Endometrial microvascular endothelial cells (primary cell): ENCODE results near the gene KLF11. TPM values are rescaled to one million over a fixed set of nuclear protein-coding genes. Genes with fewer than 3 reads are reported as not detected.

Source experiments
- in situ Hi-C: cut with HindIII; loops from 2 replicates; pipeline ENCODE4 v1.10.0; 2017; ENCODE audit warnings: low sequenced_read_pairs, low pct_unique_long_range_greater_than_20kb; ENCODE audit errors: inconsistent ontology term
- total RNA-seq: library from RNA; depleted of rRNA; stranded (reverse); fragments of >200 nt; gene quantifications from one replicate; pipeline ENCODE4 v1.2.3, GENCODE V29; 2015; ENCODE audit errors: inconsistent ontology term

KLF11 gene
- total RNA-seq: 4.3 TPM

DNA sequence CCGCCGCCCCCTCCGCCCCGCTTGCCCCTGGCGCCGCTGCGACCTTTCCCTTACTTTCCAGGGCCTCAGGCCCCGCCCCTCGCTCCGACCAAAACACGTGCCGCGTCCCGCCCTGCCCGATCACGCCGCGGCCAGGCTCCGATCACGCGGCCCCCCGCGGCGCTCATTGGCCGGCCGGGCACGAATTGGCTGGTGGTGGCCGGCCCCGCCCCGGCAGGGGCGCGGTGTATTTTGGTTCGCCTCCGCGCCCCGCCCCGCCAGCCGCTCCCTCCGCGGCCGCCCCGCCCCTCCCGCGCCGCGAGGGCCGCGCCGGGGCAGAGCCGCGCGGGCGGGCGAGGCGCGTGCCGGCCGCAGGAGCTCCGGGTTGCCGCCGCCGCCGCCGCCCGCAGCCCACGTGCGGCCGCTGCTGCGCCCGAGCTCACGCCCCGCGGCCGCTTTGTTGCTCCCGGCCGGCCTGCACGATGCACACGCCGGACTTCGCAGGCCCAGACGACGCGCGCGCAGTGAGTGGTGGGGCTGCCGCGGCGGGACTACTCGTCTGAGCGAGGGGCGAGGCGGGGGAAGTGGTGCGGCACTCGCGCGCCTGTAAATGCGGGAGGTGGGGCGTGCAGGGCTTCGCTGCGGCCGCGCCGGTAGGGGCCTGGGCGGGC, at the start of gene KLF11:
Gene KLF11 (plus strand): TSS at position 295 of the 650 bp plus-strand sequence. CDS start 167 bp downstream, at position 462.
- in situ Hi-C loops: loop anchor here (25.0 kb wide), 1 partner anchor 231 kb away; no protein-coding TSS in a partner anchor

DNA sequence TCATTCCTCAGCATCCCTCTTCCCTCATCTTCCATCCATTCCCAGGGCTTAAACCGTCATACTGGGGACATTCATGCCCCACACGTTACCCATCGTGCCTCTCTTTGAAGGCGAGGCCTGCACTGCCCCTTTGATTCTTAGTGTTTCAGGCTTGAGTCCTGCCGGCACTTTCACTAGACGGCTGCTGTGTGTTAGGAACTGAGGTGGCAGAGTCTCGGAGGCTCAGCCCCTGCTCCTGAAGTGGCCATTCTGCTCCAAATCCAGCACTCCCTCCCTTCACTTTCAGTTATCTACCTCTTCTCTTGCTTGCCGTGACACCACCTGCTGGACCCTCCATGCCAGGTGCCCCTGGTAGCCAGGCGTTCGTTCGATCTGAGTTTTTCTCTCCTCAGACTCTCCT, 48.9 kb upstream of the KLF11 start:
- in situ Hi-C loops: no loop called here

DNA sequence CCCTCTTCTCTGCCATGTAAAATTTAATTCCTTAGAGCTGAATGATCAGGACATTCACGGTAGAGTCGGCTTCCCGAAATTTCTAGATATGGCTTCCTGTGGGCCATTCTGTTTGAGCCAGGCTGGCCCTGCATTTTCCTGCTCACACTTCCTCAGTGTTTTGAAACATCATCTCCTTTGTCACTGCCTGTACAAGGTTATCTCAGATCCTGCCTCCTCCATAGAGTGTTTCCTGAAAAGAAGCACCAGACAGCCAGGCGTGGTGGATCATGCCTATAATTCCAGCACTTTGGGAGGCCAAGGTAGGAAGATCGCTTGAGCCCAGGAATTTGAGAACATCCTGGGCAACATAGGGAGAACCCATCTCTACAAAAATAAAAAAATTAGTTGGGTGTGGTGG, 48.3 kb upstream of the KLF11 start:
- in situ Hi-C loops: no loop called here

DNA sequence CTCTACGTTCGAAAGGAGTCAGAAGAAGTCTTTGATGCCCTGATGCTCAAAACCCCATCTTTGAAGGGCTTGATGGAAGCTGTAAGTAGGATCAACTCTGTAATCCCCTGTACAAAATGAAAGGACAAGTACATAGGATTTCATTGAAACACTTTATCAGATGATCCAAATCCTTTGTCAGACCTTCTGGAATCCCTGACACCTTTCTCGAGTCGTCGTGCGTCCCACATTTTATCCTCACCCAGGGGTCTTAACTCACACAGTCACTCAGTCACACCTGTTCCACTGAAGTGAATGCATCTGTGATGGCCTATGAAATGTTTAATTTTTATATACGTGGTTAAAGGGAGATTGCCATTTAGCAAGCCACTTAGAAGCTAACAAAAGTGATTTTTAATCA, 47.0 kb upstream of the KLF11 start:
- in situ Hi-C loops: no loop called here

DNA sequence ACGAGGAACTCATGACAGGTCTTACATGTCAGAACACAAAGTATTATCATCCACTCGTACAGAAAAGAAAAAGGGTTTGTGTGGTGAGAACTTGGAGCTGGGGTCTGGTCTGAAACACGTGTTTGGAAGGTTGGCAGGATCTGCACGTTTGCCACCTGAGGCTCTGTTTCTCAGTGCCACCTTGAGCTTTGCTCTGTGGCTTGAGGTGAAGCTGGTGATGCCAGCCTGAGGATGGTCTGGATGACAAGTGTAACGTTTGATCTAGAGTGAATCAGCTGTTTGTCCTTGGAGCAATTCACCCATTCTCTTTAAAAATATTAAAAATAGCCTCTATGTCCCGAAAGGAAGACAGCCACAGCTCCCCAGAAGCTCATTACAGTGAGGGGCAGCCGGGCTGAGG, 45.4 kb upstream of the KLF11 start:
- in situ Hi-C loops: no loop called here

DNA sequence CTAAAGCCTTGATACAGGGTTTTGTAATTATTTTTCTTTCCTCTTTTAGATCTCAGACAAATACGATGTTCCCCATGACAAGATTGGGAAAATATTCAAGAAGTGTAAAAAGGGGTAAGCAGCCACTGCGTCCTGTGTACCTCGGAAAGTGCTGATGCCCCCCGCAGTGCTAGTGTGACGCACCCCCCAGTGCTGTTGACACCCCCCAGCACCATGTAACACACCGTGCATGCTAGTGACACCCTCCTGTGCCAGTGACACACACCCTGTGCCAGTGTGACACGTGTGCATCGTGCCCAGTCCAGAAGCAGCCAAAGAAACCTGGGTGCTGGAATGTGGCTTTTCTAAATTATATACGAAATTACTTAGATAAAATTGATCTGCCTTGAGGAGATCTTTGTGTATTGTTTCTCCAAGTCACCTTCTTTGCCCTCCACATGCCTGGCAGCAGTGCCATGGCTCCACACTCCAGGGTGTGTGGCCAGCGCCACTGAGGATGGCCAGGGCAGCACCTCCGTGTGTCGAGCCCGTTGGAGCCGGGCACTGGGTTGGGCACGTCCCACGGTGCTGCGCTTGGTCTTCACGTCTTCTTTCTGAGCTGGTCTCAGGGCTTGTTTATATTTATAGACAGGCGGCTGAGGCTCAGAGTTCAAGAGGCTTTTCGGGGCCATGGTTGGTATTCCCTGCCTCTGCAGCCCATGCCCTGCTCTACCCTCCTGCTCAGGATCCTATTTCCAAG, 44.3 kb upstream of the KLF11 start:
- in situ Hi-C loops: no loop called here

DNA sequence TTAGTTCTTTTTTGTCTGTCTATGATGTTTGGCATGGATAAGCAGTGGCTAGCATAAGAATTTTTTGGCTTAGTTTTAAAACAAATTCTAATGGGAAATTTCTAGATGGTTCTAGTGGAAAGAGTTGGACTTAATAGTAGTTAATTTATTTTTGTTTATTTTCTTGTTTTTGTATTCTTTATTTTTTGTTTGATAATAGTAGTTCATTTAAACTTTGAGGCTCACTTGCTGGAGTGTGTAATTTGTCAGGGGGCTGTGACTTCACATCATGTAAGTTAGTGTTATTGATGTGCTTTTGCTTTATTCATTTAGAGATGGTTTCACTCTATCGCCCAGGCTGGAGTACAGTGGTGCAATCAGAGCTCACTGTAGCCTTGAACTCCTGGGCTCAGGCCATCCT, 43.7 kb upstream of the KLF11 start:
- in situ Hi-C loops: no loop called here

DNA sequence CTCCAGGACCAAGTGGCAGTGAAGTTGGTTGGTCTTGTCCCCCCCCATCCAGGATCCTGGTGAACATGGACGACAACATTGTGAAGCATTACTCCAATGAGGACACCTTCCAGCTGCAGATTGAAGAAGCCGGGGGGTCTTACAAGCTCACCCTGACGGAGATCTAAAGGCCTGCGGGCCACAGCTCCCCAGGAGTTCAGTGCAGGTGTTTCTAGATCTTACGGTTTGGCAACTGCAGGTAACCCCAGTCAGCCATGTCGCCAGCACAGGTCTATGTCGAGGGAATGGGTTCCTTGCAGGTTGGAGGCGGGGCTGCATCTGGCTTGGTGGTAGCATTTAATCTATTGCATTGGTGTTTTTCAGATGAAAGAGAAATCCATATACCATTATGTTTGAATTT, 42.8 kb upstream of the KLF11 start:
- in situ Hi-C loops: no loop called here

DNA sequence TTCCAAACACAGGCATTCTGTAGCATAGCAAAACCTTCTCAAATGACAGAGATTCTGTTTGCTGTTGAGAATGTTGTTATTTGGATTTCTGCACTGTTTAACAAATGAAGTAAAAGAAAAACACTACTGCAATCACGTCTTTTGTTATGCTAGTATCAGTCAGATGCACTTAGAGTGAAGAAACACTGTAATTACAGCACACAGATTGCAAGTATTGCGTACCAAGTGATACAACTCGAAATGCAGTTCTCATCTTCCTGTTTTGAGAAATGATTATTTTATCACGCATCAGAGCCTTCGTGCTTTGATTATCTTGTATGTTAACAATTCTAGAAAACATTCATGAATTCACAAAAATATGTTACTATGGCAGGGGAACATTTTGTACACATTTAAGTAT, 41.8 kb upstream of the KLF11 start:
- in situ Hi-C loops: no loop called here

DNA sequence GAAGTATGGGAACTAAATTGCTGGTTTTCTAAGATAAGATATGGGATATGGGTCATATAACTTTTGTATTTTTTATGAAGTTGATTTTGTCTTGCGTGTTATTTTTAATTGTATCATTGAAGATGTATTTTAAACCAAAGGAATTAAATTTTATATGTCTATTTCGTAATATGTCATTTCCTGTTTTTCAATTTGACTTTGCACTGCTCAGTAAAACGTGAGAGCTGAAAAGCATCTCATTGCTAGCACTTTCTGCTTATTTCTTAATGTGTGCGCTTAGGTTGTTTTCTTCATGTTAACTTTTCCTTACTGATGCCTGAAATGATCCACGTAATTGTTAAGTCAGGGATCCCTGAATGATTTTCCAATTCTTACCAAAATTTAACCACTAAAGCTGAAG, 41.2 kb upstream of the KLF11 start:
- in situ Hi-C loops: no loop called here

DNA sequence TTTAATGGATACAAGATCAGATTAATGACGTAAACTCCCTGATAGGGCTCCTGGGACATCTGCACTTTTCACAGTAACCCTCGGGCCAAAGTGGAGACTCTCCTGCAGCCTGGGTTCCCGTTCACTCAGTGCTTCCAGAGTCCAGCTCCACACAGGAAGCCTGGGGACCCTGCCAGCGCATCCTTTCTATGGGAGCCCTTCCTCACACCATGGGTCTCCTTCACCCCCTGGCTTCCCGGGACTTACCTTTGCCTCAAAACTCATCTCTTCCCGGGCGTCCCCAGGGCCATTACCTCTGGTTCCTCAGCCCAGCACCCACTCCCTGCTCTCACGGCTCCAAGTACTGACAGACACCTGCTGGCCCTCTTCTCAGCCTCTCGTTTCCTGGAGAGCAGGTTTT, 40.7 kb upstream of the KLF11 start:
- in situ Hi-C loops: no loop called here

DNA sequence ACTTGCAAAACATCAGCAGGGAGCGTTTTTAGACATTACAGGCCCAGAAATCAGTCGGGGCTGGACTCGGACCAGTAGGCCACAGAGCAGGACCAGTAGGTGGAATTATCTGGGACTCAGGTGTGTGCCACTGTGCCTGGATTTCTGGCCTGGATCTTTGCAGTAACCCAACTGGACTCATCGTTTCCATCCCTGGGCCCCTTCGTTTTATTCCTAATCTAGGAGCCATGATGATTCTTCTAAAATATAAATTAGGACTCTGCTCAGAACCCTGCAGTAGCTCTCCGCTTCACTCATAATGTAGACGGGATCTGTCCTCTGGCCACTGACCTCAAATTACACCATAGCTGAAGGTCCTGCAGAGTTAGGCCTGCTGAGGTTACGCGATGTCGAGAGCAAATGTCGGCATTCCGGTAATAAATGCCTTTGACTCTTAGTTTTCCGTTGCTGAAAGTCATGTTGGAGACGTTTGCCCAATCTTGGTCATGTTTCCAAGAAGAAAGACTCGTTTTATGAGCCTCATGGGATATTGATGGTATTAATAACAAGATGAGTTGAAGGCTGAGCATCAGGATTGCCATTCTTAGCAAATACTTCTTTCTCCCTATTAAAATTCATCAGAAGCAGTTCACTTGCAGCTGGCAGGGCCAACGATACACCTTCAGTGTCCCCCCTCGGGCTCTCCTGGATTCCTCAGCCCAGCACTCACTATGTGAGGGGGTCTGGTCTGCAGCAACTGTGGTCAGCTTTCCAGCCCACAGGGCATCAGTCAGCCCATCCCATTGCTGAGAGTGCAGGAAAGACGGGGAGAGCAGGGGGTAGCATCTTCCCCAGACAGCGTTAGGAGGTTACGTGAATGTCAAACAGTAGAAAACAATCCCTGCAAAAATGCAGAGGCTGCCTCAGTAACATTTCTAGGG, 39.9 kb upstream of the KLF11 start:
- in situ Hi-C loops: no loop called here

DNA sequence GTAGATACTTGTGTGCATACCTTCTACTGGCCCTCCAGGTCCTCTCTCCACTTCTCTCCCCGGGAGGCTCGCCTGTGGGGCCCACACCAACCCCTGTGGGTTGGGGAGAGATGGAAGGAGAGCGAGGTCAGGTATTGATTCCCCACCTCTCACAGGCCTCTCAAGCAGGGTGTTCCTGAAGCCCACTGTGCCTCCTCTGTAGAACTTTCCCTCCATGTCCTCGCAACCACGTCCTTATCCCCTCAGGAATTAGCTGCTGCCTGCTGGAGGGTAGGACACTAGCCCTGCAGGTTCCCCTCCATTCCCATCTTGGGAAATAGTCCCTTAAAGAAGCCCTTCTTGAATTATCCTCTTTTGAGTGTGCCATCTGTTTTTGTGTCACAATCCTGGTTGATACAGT, 38.9 kb upstream of the KLF11 start:
- in situ Hi-C loops: no loop called here

DNA sequence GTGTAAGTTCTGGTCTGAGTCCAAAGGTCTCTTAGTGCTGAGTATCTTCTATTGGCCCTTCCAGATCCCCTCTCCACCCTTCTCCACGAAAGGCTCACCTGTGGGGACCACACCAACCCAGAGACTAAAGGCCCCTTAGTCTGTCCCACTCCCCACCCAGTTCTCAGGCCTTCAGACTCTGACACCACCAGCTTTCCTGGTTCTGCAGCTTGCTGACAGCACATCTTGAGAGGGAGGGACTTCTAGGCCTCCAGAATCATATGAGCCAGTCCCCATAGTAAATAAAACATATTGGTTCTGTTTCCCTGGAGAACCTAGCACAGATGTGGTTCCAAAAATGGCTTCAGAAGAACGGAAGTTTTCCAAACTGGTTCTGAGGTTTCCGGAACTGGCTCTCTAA, 38.5 kb upstream of the KLF11 start:
- in situ Hi-C loops: no loop called here

DNA sequence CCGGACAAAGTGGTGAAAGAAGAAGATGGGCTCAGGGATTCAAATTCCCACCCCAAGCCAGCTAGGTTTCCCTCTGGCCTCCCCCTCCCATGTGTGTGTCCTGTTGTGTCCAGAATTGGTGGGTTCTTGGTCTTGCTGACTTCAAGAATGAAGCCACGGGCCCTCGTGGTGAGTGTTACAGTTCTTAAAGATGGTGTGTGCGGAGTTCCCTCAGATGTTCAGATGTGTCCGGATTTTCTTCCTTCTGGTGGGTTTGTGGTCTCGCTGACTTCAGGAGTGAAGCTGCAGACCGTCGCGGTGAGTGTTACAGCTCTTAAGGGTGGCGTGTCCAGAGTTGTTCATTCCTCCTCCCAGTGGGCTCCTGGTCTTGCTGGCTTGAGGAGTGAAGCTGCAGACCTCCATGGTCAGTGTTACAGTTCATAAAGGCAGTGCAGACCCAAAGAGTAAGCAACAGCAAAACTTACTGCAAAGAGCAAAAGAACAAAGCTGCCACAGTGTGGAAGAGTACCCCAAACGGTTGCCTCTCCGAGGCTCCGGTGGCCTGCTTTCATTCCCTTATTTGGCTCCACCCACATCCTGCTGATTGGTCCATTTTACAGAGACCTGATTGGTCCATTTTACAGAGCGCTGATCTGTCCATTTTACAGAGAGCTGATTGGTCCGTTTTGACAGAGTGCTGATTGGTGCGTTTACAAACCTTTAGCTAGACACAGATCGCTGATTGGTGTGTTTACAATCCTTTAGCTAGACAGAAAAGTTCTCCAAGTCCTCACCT, 37.7 kb upstream of the KLF11 start:
- in situ Hi-C loops: no loop called here

DNA sequence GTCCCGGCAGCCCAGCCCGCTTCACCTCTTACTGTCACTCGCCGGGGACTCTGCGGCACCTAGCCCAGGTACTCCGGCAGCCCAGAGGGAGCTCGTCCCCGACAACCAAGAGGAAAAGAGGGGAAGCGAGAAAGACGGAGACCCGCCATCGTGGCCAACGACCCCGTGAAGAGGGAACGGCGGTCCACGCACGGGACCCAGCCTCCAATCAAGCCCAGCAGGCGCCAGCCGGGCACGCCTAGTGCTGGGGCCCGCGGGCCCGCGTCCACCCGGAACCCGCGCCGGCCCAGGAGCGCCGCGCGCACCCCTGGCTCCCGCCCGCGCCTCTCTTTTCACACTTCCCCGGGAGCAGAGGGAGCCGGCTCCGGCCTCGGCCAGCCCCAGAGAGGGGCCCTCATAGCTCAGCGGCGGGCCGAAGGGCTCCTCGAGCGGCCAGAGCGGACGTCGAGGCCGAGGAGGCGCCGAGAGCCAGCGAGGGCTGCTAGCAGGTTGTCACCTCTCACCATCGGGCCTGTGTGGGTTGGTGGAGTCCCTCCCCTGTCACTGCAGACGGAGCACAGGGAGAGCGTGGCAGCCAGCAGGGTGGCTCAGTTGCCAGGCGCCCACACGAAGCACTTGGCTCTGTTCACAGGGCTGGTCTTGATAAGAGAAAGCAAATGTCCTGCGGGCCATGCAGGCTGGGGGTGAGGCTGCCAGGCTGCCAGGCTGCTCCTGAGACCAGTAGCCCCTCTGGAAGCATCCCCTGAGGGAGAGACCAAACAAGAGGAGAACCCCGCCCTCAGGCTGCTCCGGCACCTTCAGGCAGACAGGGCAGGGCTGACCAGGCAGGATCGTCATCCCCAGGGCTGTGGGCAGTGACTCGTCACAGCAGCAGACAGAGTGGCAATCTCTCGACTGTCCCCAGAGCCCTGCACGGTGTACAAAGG, 36.9 kb upstream of the KLF11 start:
- in situ Hi-C loops: no loop called here

DNA sequence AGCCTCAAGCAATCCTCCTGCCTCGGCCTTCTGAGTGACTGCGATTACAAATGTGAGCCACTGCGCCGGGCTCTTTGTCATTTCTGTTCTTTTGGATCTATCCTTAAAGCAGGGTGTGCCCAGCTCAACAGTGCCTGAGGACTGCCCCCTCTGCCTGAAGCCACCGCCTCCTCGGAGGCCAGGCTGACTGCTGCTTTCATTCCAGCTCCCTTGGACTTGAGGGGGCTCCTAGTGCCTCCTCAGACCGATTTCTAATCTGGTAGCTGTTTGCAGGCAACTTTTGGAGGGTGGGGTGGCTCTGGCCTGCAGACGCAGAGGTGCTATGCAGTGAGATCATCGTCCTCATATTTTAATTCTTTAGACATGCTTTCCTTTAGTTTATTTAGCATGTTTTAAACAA, 35.9 kb upstream of the KLF11 start:
- in situ Hi-C loops: no loop called here
